Heart left ventricle (tissue), 16 donors: Measurements from ENCODE around the gene NFKBIE. TPM values are rescaled to one million over a fixed set of nuclear protein-coding genes. Genes with fewer than 3 reads are reported as not detected.

ENCODE experiments used
- ATAC-seq, 4 donors: fragments of 200-7000 bp; cut with Tn5 transposase; one replicate each; pipeline ENCODE4 v1.9.1; 2020 to 2022; ENCODE audit warnings: moderate library complexity in 4 of 4, mild to moderate bottlenecking in 3 of 4, moderate number of reproducible peaks in 1 of 4
- DNase-seq, 5 donors: peaks; one replicate each; pipeline ENCODE4 v3.0.0-alpha.2; 2020
- H3K27ac ChIP-seq, 12 donors: fragments of 200-600 bp; sonication (generic) in 4 of 12; one replicate each; pipeline versions ENCODE4 v1.5.0 to v1.8.0; 2016 to 2022; ENCODE audit warnings: mild to moderate bottlenecking in 2 of 12
- H3K27me3 ChIP-seq, 9 donors: fragments of 200-600 bp; sonication (generic) in 2 of 9; one replicate each; pipeline versions ENCODE4 v1.5.1 to v1.8.0; 2016 to 2022; ENCODE audit warnings: mild to moderate bottlenecking in 3 of 9
- H3K36me3 ChIP-seq, 9 donors: fragments of 200-600 bp; sonication (generic) in 2 of 9; one replicate each; pipeline versions ENCODE4 v1.5.0 to v1.8.0; 2018 to 2022; ENCODE audit warnings: mild to moderate bottlenecking in 2 of 9
- H3K4me1 ChIP-seq, 12 donors: fragments of 200-600 bp; sonication (generic) in 4 of 12; one replicate each; pipeline versions ENCODE4 v1.5.0 to v1.8.0; 2016 to 2022; ENCODE audit warnings: mild to moderate bottlenecking in 3 of 12
- H3K4me3 ChIP-seq, 12 donors: fragments of 200-600 bp; sonication (generic) in 4 of 12; one replicate each; pipeline versions ENCODE4 v1.5.0 to v1.8.0; 2017 to 2022; ENCODE audit warnings: mild to moderate bottlenecking in 9 of 12, moderate library complexity in 4 of 12
- H3K9me3 ChIP-seq, 12 donors: fragments of 200-600 bp; sonication (generic) in 4 of 12; one replicate each; pipeline versions ENCODE4 v1.5.0 to v1.8.0; 2016 to 2022; ENCODE audit warnings: mild to moderate bottlenecking in 1 of 12
- CTCF ChIP-seq, 12 donors: fragments of 200-600 bp; sonication (generic) in 4 of 12; IDR thresholded peaks; one replicate each; pipeline versions ENCODE4 v1.5.0 to v1.8.0; 2018 to 2022; ENCODE audit warnings: antibody characterized with exemption in 12 of 12, mild to moderate bottlenecking in 5 of 12
- POLR2A ChIP-seq, 2 donors: fragments of 450-650 bp; IDR thresholded peaks; one replicate each; pipeline ENCODE4 v1.6.1; 2017; ENCODE audit warnings: antibody characterized with exemption in 2 of 2, mild to moderate bottlenecking in 2 of 2, moderate library complexity in 2 of 2
- WGBS, 4 donors: extraction: QIAGEN DNeasy Blood & Tissue Kit in 2 of 4; methylation state at CpG; one replicate each; pipeline versions ENCODE4 v1.1.5 to v1.1.7; 2013 to 2018; 5-methylcytosine and 5-hydroxymethylcytosine counted together
- intact Hi-C, 10 donors: fragments of 100-400 bp; cut with DNase I; formaldehyde crosslinking; loops; one replicate each; pipeline versions ENCODE4 v1.11.1 to v1.14.2; 2022
- polyA plus RNA-seq, 2 donors: library from polyadenylated mRNA; stranded (reverse); fragments of 200-250 nt; gene quantifications; one replicate each; pipeline ENCODE4 v1.2.3, GENCODE V29; 2013
- total RNA-seq, 9 donors: library from RNA; depleted of rRNA in 2 of 9; stranded (reverse); fragments of >200 nt in 2 of 9; fragmentation: NEBNext Ultra II Directional in 3 of 9; extraction: Animal tissue kit (Norgen Biotek cat#: 25700) in 3 of 9; gene quantifications; one replicate each; pipeline versions ENCODE4 v1.1.0 to v1.2.4, GENCODE V29; 2016 to 2023
- donor health status: ischemic (EF 13 %, LVEDD 7.1; RV severe dilation, severe dysfunction).
- donor health status: healthy with polysubstance abuse.
- donor health status: DM: no; HTN: yes; CAD: no.
- donor health status: DM: no; HTN: no; CAD: no.
- donor health status: ischemic (EF 25% LVEDD 6.9; RV normal size, moderate dysfunction).
- donor health status: ischemic (EF 25% LVEDD 5.7; RV mildly dilated, moderate dysfunction).
- donor health status: healthy.
- donor health status: DM: yes; HTN: yes; CAD: no.
- donor health status: ischemic (EF 35%, LVEDD 5.7; RV mildly dilated, moderate dysfunction).
- donor health status: nonischemic (EF 11% LVEDD 7.7; RV severe dilation, severe dysfunction).
- donor health status: DM: yes; HTN: yes; CAD: no.
- donor health status: PGD.
- donor health status: ischemic (EF 29% LVEDD 5.4; RV normal size, mild dysfunction).
- donor health status: nonischemic (EF 23%, LVEDD 6.1; RV moderate dilation, normal function).

Gene NFKBIE
- total and polyA plus RNA-seq, 11 donors: 2.5 to 13.1 (median 4.0) TPM

- TF ChIP-seq CTCF (IDR thresholded peaks at IDR 0.05) (no peak), POLR2A (IDR thresholded peaks at IDR 0.05) (no peak)
- no peak for DNase-seq
- H3K27me3 ChIP-seq: no peaks in the 10 kb centered on the region
- no peaks in the 10 kb centered on the region for H3K9me3 ChIP-seq
- WGBS, 4 donors: 69 to 80% (median 75%) methylated on average over 3 of the region's 3 CpGs
- intact Hi-C loops: loop anchor here in 2 of 10 donors (2.0 to 10.0 kb wide), 3 partner anchors 44 to 207 kb away; partner anchors contain the start of genes CDC5L (in 1 of the 2) and NFKBIE (in 1 of the 2)
- H3K27ac ChIP-seq: no peak overlapping the region
- no peak for ATAC-seq
- H3K36me3 ChIP-seq: peaks cover 0 to 51% (median 41%) of the 10 kb centered on the region in 9 donors
- peak overlapping the region in 4 of 12 donors; percentile 86 to 100 (median 96) for H3K4me3 ChIP-seq
- peaks cover 0 to 36% (median 10%) of the 10 kb centered on the region in 12 donors for H3K4me1 ChIP-seq
Observed at GRCh38 chr6:44311767-44312166, 46.4 kb upstream of the NFKBIE start.

- Histone ChIP-seq H3K27me3 (no peaks in the 10 kb centered on the region), H3K9me3 (no peaks in the 10 kb centered on the region), H3K27ac (no peak overlapping the region), H3K4me3 (no peak overlapping the region), H3K4me1 (peaks cover 0 to 36% (median 10%) of the 10 kb centered on the region in 12 donors), H3K36me3 (peaks cover 0 to 56% (median 46%) of the 10 kb centered on the region in 9 donors)
- no peak for TF ChIP-seq POLR2A (IDR thresholded peaks at IDR 0.05)
- TF ChIP-seq CTCF (IDR thresholded peaks at IDR 0.05): no peak
- ATAC-seq: no peak
- no peak for DNase-seq
- intact Hi-C loops: loop anchor here in 2 of 10 donors (5.0 to 10.0 kb wide), 2 partner anchors 44 to 207 kb away; partner anchors contain the start of gene NFKBIE (in 1 of the 2)
- 69 to 94% (median 90%) methylated on average over 2 of the region's 2 CpGs for WGBS, 4 donors
Observed at GRCh38 chr6:44311304-44311703, 46.0 kb upstream of the NFKBIE start.

- peaks cover 0 to 67% (median 56%) of the 10 kb centered on the region in 9 donors for H3K36me3 ChIP-seq
- ATAC-seq: no peak
- H3K4me1 ChIP-seq: peaks cover 0 to 36% (median 10%) of the 10 kb centered on the region in 12 donors
- DNase-seq: no peak
- no peak for TF ChIP-seq POLR2A (IDR thresholded peaks at IDR 0.05)
- TF ChIP-seq CTCF (IDR thresholded peaks at IDR 0.05): no peak
- H3K27me3 ChIP-seq: no peaks in the 10 kb centered on the region
- no peaks in the 10 kb centered on the region for H3K9me3 ChIP-seq
- WGBS, 4 donors: 89 to 97% (median 95%) methylated on average over 3 of the region's 3 CpGs
- H3K4me3 ChIP-seq: no peak overlapping the region
- intact Hi-C loops: loop anchor here in 2 of 10 donors (5.0 to 10.0 kb wide), 2 partner anchors 43 to 205 kb away; partner anchors contain the start of gene NFKBIE (in 1 of the 2)
- H3K27ac ChIP-seq: no peak overlapping the region
Observed at GRCh38 chr6:44310241-44310640, 44.9 kb upstream of the NFKBIE start.

- no peaks in the 10 kb centered on the region for H3K27me3 ChIP-seq
- TF ChIP-seq POLR2A (IDR thresholded peaks at IDR 0.05): no peak
- no peak for TF ChIP-seq CTCF (IDR thresholded peaks at IDR 0.05)
- H3K4me3 ChIP-seq: no peak overlapping the region
- intact Hi-C loops: loop anchor here in 4 of 10 donors (5.0 to 10.0 kb wide), 2 partner anchors 42 to 205 kb away; partner anchors contain the start of gene NFKBIE (in 3 of the 4)
- peak overlapping the region in 3 of 12 donors; percentile 29 to 55 (median 37) for H3K27ac ChIP-seq
- no peaks in the 10 kb centered on the region for H3K9me3 ChIP-seq
- DNase-seq: no peak
- no peak for ATAC-seq
- peaks cover 0 to 36% (median 10%) of the 10 kb centered on the region in 12 donors for H3K4me1 ChIP-seq
- peaks cover 0 to 73% (median 62%) of the 10 kb centered on the region in 9 donors for H3K36me3 ChIP-seq
Observed at GRCh38 chr6:44309631-44310030, 44.3 kb upstream of the NFKBIE start.
